GM12872 (cell line): ENCODE data around the gene UBA52.

Source experiments
- TF ChIP-seq, protein P1 (sequence below): IDR thresholded peaks from 3 replicates; pipeline ENCODE4 v1.5.1; 2011; ENCODE audit warnings: low read depth, mild to moderate bottlenecking, low read length, moderate library complexity; ENCODE audit not compliant: insufficient read depth

UBA52 gene

DNA sequence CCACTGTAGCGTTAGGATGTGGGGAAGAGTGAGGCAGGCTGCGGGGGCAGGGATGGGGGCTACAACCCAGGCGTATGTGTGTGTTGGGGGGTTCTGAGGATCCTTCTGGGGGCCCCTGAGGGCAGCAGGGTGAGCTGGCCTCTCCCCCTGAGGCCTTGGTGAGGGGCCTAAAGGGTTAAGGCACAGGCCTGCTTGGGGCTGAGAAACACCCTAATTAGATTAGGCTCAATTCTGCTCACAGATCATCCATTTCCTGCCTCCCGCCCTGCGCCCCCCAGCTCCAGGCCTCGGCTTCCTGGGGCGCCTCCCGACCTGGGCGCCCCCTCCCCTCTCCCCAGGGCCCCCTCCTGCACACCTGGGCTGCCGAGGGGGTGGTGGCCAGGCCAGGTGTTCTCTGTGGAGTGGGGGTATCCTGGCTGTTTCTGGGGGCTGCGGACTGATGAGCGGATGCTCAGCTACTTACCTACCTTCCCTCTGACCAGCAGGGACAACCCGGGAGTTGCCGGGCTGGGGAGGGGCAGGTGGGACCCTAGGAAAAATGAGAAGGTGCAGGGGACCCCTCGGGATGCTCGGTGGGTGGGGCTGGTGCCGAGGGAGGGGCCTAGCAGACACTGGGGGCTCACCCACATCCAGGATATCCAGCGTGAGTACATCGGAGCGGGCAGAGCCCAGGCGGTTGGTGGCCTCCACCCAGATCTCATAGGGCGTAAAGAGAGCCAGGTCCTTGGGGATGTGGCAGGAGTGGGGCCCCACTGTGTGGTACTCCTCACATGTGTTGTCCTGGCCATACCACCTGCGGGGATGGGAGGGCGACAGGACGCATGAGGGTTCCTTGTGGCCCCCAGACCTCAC lies 26.4 kb downstream of the UBA52 start:
- TF ChIP-seq, protein P1, sequence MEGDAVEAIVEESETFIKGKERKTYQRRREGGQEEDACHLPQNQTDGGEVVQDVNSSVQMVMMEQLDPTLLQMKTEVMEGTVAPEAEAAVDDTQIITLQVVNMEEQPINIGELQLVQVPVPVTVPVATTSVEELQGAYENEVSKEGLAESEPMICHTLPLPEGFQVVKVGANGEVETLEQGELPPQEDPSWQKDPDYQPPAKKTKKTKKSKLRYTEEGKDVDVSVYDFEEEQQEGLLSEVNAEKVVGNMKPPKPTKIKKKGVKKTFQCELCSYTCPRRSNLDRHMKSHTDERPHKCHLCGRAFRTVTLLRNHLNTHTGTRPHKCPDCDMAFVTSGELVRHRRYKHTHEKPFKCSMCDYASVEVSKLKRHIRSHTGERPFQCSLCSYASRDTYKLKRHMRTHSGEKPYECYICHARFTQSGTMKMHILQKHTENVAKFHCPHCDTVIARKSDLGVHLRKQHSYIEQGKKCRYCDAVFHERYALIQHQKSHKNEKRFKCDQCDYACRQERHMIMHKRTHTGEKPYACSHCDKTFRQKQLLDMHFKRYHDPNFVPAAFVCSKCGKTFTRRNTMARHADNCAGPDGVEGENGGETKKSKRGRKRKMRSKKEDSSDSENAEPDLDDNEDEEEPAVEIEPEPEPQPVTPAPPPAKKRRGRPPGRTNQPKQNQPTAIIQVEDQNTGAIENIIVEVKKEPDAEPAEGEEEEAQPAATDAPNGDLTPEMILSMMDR = no peak

DNA sequence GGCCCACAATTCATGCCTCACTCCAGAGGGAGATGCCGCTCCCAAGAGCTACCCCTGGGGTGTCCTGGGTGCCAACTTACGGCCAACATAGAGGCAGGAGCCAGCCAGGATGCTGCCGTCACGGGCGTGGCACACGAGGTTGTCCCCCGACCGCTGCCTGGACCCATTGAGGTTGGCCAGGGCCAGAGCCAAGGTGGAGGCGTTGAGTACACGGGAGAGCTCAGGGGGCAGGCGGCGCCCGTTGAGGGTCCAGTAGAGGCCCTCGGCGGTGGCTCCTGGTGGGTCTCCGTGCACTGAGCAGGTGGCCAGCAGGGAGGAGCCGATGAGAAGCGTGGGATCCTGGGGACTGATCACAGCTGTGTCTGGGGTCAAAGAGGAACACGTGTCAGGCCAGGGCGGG lies 27.8 kb downstream of the UBA52 start:
- TF ChIP-seq, protein P1 = no peak

- TF ChIP-seq, protein P1 = no peak
These were observed 30.2 kb downstream of the UBA52 start for GRCh38 chr19:18601875-18602274.

GRCh38 chr19:18603255-18603957 lies 31.7 kb downstream of the UBA52 start:
- TF ChIP-seq, protein P1 = peak; percentile 31; the same call in 2 of the 3 replicates

DNA sequence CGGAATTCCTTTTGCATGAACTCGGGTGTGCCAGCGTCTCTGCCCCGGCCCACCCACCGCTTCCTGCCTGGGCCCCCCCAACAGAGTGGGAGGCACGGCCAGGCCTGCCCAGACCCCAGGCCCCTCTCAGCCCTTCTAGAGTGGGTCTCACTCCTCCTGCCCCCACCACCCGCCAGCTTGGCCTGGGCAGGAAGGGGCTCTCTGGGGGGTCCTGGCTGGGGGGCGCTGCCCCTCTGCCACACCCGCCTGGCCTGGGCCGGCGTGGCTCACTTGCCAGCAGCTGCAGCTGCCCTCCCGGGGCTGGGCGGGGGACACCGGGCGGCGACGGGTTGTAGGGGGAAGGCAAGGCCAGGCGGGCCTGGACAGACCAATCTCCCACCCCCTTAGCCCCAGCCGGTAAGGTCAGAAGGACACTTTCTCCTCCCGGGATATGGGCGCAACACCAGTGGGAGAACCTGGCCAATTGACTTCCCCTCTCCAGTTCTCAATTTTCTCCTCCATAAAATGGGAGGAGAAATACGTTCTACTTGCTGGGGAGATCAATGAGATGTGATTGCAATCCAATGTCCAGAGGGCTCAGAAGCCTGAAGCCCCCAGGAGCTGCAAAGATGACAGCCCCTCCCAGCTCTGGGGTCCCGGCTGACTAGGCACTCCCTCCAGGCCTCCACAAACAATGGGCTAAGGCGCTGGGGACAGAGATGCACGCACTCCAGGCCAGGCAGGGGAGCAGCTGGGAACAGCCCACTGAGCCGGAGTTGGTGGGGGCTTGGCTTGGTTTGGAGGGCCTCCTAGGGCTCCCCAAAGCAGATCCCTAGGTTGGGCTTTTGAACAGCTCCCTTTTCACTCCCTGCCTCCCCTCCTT lies 32.5 kb downstream of the UBA52 start:
- TF ChIP-seq, protein P1 = no peak

GRCh38 chr19:18604820-18605159 lies 33.1 kb downstream of the UBA52 start:
- TF ChIP-seq, protein P1 = no peak

- TF ChIP-seq, protein P1 = no peak
These were observed 33.5 kb downstream of the UBA52 start for GRCh38 chr19:18605196-18605545.
